ENCODE data around the gene KRTAP5-5.

- TF ChIP-seq RFX1 (IDR thresholded peaks at IDR 0.05), result no peak
- no peak for TF ChIP-seq POLR2A (IDR thresholded peaks at IDR 0.05; ENCODE audit: insufficient read depth in 1 of 2, low read depth in 2 of 2, low read length in 2 of 2)
- TF ChIP-seq, protein P1, sequence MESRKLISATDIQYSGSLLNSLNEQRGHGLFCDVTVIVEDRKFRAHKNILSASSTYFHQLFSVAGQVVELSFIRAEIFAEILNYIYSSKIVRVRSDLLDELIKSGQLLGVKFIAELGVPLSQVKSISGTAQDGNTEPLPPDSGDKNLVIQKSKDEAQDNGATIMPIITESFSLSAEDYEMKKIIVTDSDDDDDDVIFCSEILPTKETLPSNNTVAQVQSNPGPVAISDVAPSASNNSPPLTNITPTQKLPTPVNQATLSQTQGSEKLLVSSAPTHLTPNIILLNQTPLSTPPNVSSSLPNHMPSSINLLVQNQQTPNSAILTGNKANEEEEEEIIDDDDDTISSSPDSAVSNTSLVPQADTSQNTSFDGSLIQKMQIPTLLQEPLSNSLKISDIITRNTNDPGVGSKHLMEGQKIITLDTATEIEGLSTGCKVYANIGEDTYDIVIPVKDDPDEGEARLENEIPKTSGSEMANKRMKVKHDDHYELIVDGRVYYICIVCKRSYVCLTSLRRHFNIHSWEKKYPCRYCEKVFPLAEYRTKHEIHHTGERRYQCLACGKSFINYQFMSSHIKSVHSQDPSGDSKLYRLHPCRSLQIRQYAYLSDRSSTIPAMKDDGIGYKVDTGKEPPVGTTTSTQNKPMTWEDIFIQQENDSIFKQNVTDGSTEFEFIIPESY (CRISPR knock-in tag; IDR thresholded peaks at IDR 0.05), result no peak
- no peak for TF ChIP-seq HDAC2 (CRISPR knock-in tag; IDR thresholded peaks at IDR 0.05)
- TF ChIP-seq EZH2 (conservative IDR thresholded peaks at IDR 0.05; ENCODE audit: low read depth, low read length), result no peak
- no peak for TF ChIP-seq JUND (CRISPR knock-in tag; IDR thresholded peaks at IDR 0.05)
- no peak for TF ChIP-seq JUN (CRISPR knock-in tag; IDR thresholded peaks at IDR 0.05)
Observed at GRCh38 chr11:1642288-1643145, 12.9 kb downstream of the KRTAP5-5 start.
